Rectal smooth muscle tissue (tissue), 1 donor: Measurements from ENCODE around the gene COG5.

Source experiments
- H3K27ac ChIP-seq: one replicate; pipeline ENCODE4 v1.7.0; 2013; ENCODE audit warnings: low read depth, low read length, inconsistent platforms
- H3K27me3 ChIP-seq: one replicate; pipeline ENCODE4 v1.7.0; 2013; ENCODE audit warnings: low read length; ENCODE audit not compliant: control insufficient read depth, insufficient read depth
- H3K36me3 ChIP-seq: one replicate; pipeline ENCODE4 v1.7.0; 2013; ENCODE audit warnings: low read length; ENCODE audit not compliant: control insufficient read depth, insufficient read depth
- H3K4me1 ChIP-seq: one replicate; pipeline ENCODE4 v1.7.0; 2013; ENCODE audit warnings: low read length; ENCODE audit not compliant: control insufficient read depth, insufficient read depth
- H3K4me3 ChIP-seq: one replicate; pipeline ENCODE4 v1.7.0; 2013; ENCODE audit warnings: low read length
- H3K9ac ChIP-seq: one replicate; pipeline ENCODE4 v1.7.0; 2013; ENCODE audit warnings: low read length

Gene COG5

DNA sequence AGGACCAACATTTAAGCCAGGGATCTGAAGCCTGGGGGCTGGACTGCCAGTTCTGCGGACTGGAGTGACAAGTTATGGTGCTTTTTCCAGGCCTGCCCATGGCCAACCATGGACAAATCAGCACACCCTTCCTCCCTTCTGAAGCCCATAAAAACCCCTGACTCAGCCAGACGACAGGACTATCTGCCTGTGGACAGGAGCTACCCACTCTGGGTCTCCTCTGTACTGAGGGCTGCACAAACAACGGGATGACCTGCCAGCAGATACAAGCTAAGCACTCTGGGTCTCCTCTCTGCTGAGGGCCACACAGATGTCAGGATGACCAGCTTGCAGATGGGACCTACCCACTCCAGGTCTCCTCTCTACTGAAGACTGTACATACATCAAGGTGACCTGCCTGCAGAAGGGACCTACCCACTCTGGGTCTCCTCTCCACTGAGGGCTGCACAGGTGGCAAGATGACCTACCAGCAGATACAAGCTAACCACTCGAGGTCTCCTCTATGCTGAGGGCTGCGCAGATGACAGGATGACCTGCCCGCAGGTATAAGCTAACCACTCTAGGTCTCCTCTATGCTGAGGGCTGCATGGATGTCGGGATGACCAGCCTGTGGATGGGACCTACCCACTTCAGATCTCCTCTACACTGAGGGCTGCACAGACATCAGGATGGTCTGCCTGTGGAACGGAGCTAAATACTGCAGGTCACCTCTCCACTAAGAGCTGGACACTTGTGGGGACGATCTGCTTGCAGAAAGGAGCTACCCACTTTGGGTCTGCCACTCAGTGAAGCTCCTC is 204.0 kb downstream of the COG5 start:
- Histone ChIP-seq H3K36me3 (peaks cover 16% of the 10 kb centered on the region), H3K27ac (no peak overlapping the region), H3K9ac (no peak overlapping the region)

DNA sequence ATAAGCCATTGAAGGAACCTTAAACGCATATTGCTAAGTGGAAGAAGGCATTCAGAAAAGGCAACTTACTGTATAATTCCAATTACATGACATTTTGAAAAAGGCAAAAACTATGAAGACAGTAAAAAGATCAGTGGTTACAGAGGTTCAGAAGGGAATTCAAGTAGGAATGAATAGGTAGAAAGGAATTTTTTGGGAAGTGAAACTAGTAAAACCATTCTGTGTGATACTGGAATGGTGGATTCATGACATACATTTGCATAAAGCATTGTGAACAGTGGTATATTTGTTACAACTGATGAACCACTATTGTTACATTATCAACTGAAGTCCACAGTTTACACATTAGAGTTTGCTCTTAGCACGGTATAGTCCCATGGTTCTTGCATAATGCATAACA is 208.1 kb downstream of the COG5 start:
- Histone ChIP-seq H3K27ac (no peak overlapping the region), H3K4me1 (no peaks in the 10 kb centered on the region), H3K4me3 (no peak overlapping the region), H3K36me3 (peaks cover 14% of the 10 kb centered on the region), H3K9ac (no peak overlapping the region), H3K27me3 (no peaks in the 10 kb centered on the region)

More for the DNA sequence above, 204.0 kb downstream of the COG5 start:
- Histone ChIP-seq H3K27me3 (no peaks in the 10 kb centered on the region), H3K4me3 (no peak overlapping the region), H3K4me1 (no peaks in the 10 kb centered on the region)

GRCh38 chr7:107354640-107355039 is 209.1 kb downstream of the COG5 start:
- H3K27me3 ChIP-seq, result no peaks in the 10 kb centered on the region
- no peak overlapping the region for H3K27ac ChIP-seq
- peaks cover 4% of the 10 kb centered on the region for H3K36me3 ChIP-seq
- no peaks in the 10 kb centered on the region for H3K4me1 ChIP-seq
- H3K4me3 ChIP-seq, result no peak overlapping the region
- no peak overlapping the region for H3K9ac ChIP-seq

GRCh38 chr7:107353701-107354100 is 210.0 kb downstream of the COG5 start:
- H3K4me3 ChIP-seq, result no peak overlapping the region
- no peak overlapping the region for H3K9ac ChIP-seq
- no peaks in the 10 kb centered on the region for H3K36me3 ChIP-seq
- H3K4me1 ChIP-seq, result no peaks in the 10 kb centered on the region
- H3K27ac ChIP-seq, result no peak overlapping the region
- no peaks in the 10 kb centered on the region for H3K27me3 ChIP-seq

DNA sequence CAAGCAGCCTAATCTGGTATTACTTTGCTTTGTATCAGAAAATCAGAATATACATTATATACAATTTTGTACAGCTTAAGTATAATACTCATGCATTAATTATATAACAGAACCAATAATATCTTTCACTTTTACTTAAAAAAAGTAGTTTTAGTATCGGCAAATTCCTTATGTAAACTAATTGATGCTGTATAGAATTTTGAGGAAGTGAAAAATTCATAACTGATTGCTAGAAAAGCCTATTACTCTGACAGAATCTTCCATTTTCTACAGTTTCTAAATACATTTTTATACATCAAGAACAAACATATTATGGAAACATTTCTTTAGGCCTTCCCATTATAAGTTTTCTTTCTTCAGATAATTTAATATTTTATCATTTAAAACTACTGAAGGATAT is 217.8 kb downstream of the COG5 start:
- no peak overlapping the region for H3K27ac ChIP-seq
- H3K36me3 ChIP-seq, result no peaks in the 10 kb centered on the region
- no peaks in the 10 kb centered on the region for H3K27me3 ChIP-seq
- H3K4me1 ChIP-seq, result no peaks in the 10 kb centered on the region
- H3K9ac ChIP-seq, result no peak overlapping the region
- no peak overlapping the region for H3K4me3 ChIP-seq

GRCh38 chr7:107344799-107345198 is 218.9 kb downstream of the COG5 start:
- no peak overlapping the region for H3K9ac ChIP-seq
- H3K4me1 ChIP-seq, result no peaks in the 10 kb centered on the region
- no peaks in the 10 kb centered on the region for H3K27me3 ChIP-seq
- H3K36me3 ChIP-seq, result no peaks in the 10 kb centered on the region
- no peak overlapping the region for H3K4me3 ChIP-seq
- no peak overlapping the region for H3K27ac ChIP-seq

- Histone ChIP-seq H3K27ac (no peak overlapping the region), H3K4me3 (no peak overlapping the region), H3K9ac (no peak overlapping the region), H3K36me3 (no peaks in the 10 kb centered on the region), H3K4me1 (no peaks in the 10 kb centered on the region), H3K27me3 (no peaks in the 10 kb centered on the region)
Measured at GRCh38 chr7:107344286-107344685, 219.4 kb downstream of the COG5 start.

- no peaks in the 10 kb centered on the region for H3K4me1 ChIP-seq
- H3K4me3 ChIP-seq, result no peak overlapping the region
- H3K9ac ChIP-seq, result no peak overlapping the region
- no peak overlapping the region for H3K27ac ChIP-seq
- H3K36me3 ChIP-seq, result no peaks in the 10 kb centered on the region
- no peaks in the 10 kb centered on the region for H3K27me3 ChIP-seq
Measured at GRCh38 chr7:107338080-107338479, 225.6 kb downstream of the COG5 start.

DNA sequence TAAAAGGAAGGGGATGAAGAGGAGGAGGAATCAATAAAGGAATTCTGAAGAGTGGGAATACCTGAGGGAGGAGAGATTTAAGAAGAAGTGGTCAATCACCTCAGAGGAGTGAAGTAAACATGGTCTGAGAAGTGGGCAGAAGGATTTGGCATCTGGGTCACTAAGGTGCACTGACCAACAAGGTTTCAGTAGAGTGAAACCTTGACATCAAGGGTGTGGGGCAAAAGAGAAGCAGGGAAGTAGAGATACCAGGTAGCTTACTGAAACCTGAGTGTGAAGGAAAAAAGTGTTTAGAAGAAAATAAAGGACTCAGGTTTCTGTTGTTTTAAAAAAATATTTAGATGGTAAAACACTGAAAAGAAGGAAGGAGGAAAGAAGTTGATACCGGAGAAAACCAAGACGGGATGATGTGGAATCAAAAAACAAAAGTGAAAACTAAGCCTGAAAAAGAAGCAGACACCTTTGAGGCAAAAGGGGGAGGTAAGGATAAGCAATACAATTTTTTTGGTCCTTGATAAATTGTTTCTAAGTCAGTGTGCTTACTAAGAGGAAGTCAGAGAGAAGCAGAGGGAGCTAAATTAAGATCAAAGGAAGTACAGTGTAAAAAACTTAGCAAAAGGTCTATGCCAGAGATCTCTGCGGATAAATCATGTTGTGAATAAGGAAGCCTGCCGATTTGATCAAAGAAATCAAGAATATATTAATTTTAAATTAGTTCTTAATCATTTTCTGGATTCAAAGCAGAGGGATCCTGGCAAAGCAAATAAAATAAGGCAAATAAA is 231.0 kb downstream of the COG5 start:
- H3K27ac ChIP-seq, result no peak overlapping the region
- no peaks in the 10 kb centered on the region for H3K4me1 ChIP-seq
- H3K36me3 ChIP-seq, result no peaks in the 10 kb centered on the region
- no peaks in the 10 kb centered on the region for H3K27me3 ChIP-seq
- H3K4me3 ChIP-seq, result no peak overlapping the region
- no peak overlapping the region for H3K9ac ChIP-seq

DNA sequence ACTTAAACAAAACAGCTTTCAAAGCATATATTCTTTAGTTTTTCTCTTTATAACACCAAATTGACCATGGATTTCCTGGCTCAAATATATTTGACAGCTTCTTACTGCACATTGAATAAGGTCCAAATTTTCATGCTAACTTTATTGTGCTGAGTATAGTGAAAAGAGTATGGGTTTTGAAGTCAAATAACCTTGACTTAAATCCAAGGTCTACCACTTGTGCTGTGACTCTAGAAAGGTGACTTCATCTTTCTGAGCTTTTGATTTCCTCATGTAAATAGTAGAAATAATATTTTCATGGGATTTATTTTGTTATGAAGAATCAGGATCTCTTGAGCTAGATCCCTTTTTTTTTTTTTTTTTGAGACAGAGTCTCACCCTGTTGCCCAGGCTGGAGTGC is 233.2 kb downstream of the COG5 start:
- Histone ChIP-seq H3K9ac (no peak overlapping the region), H3K27ac (no peak overlapping the region), H3K4me1 (no peaks in the 10 kb centered on the region), H3K4me3 (no peak overlapping the region), H3K36me3 (no peaks in the 10 kb centered on the region), H3K27me3 (no peaks in the 10 kb centered on the region)

GRCh38 chr7:107327986-107328569 is 235.6 kb downstream of the COG5 start:
- Histone ChIP-seq H3K27ac (no peak overlapping the region), H3K4me3 (no peak overlapping the region), H3K9ac (no peak overlapping the region), H3K27me3 (no peaks in the 10 kb centered on the region), H3K4me1 (no peaks in the 10 kb centered on the region), H3K36me3 (no peaks in the 10 kb centered on the region)

GRCh38 chr7:107326061-107326460 is 237.7 kb downstream of the COG5 start:
- no peaks in the 10 kb centered on the region for H3K4me1 ChIP-seq
- H3K27ac ChIP-seq, result no peak overlapping the region
- no peaks in the 10 kb centered on the region for H3K36me3 ChIP-seq
- no peak overlapping the region for H3K9ac ChIP-seq
- H3K4me3 ChIP-seq, result no peak overlapping the region
- H3K27me3 ChIP-seq, result no peaks in the 10 kb centered on the region
